Gastroesophageal sphincter (tissue), 4 donors: Measurements from ENCODE around the gene SLC6A13. TPM values are rescaled to one million over a fixed set of nuclear protein-coding genes. Genes with fewer than 3 reads are reported as not detected.

Experiments
- ATAC-seq: fragments of 150-250 bp; one replicate; pipeline ENCODE4 v1.9.1; 2016; ENCODE audit warnings: mild to moderate bottlenecking, moderate library complexity
- H3K27ac ChIP-seq, 4 donors: fragments of 200-600 bp; sonication (generic) in 3 of 4; 1 replicate in 3 of 4; 2 replicates in 1 of 4; pipeline ENCODE4 v1.5.1; 2016 to 2019
- H3K27me3 ChIP-seq: fragments of 200-600 bp; sonication (generic); one replicate; pipeline ENCODE4 v1.5.1; 2019
- H3K36me3 ChIP-seq, 2 donors: fragments of 200-600 bp; sonication (generic); one replicate each; pipeline ENCODE4 v1.5.1; 2019; ENCODE audit warnings: control low read depth in 1 of 2
- H3K4me1 ChIP-seq, 3 donors: fragments of 200-600 bp; sonication (generic); 1 replicate in 2 of 3; 2 replicates in 1 of 3; pipeline ENCODE4 v1.5.1; 2016 to 2019; ENCODE audit warnings: control low read depth in 2 of 3
- H3K4me3 ChIP-seq, 2 donors: fragments of 200-600 bp; sonication (generic); one replicate each; pipeline ENCODE4 v1.5.1; 2019; ENCODE audit warnings: mild to moderate bottlenecking in 1 of 2, moderate library complexity in 1 of 2
- H3K9me3 ChIP-seq, 3 donors: fragments of 200-600 bp; sonication (generic); one replicate each; pipeline ENCODE4 v1.5.1; 2017 to 2019; ENCODE audit warnings: control low read depth in 2 of 3
- EP300 ChIP-seq: sonication (generic); formaldehyde crosslinking; IDR thresholded peaks from one replicate; pipeline ENCODE4 v1.6.1; 2017; ENCODE audit warnings: antibody characterized with exemption, mild to moderate bottlenecking
- POLR2A ChIP-seq, 2 donors: fragments of 450-650 bp; IDR thresholded peaks; one replicate each; pipeline ENCODE4 v1.6.1; 2017; ENCODE audit warnings: antibody characterized with exemption in 2 of 2, mild to moderate bottlenecking in 2 of 2, moderate library complexity in 1 of 2
- POLR2AphosphoS5 ChIP-seq: sonication (generic); formaldehyde crosslinking; IDR thresholded peaks from one replicate; pipeline ENCODE4 v1.6.1; 2017; ENCODE audit warnings: antibody characterized with exemption
- WGBS, 2 donors: methylation state at CpG; one replicate each; pipeline ENCODE4 v1.1.5; 2018; ENCODE audit warnings: low coverage in 1 of 2; 5-methylcytosine and 5-hydroxymethylcytosine counted together
- total RNA-seq, 4 donors: library from RNA; depleted of rRNA; stranded (reverse); fragments of >200 nt; gene quantifications; one replicate each; pipeline ENCODE4 v1.1.0, GENCODE V29; 2016
- TF ChIP-seq, protein P1 (sequence below), 4 experiments: fragments of 200-600 bp in 2 of 4; fragments of 450-650 bp in 2 of 4; sonication (generic) in 1 of 4; IDR thresholded peaks; one replicate each; pipeline ENCODE4 v1.5.1; 2017 to 2019; ENCODE audit warnings: antibody characterized with exemption in 4 of 4, mild to moderate bottlenecking in 2 of 4, moderate library complexity in 2 of 4

Gene SLC6A13
- total RNA-seq, 4 donors from 2014 or later: not detected

DNA sequence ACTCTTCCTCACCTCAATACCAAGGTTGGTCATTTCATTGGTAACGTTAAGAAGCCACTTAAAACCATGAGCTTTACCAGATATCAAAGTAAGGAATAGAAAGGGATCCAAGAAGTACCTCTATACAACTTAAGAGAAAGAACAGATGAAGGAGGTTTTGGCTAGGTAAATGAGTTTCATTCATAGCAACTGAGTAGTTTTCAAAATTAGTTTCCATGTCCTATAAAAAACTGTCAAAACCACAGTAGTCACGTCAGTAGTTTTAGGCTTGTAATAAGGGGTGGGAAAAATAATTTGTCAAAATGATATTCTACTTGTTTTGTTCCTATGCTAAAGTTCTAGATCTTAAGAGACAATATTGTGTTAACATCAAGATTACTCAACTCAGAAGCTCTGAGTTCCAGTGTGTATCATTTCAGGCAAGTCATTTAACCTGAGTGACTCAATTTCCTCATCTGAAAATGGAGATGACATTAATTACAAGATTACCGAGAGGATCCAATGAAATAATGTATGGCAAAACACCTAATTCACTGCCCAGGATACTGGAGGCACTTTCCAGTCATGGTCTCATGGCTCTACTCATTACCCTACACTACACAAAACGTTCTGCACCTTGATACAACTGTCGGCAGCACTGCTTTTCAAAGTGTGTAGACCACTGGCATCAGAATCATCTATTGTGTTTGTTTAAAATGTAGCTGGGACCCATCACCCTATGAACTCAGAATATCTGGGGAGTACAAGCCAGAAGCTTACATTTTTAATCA lies 24.1 kb upstream of the SLC6A13 start:
- Histone ChIP-seq H3K4me3 (no peak overlapping the region), H3K4me1 (no peaks in the 10 kb centered on the region), H3K9me3 (no peaks in the 10 kb centered on the region), H3K27ac (no peak overlapping the region), H3K27me3 (no peaks in the 10 kb centered on the region), H3K36me3 (peaks cover 3 to 72% of the 10 kb centered on the region in 2 donors)
- no peak for TF ChIP-seq POLR2A (IDR thresholded peaks at IDR 0.05)
- 89 to 97% methylated on average over 5 of the region's 5 CpGs for WGBS, 2 donors
- ATAC-seq: no peak

DNA sequence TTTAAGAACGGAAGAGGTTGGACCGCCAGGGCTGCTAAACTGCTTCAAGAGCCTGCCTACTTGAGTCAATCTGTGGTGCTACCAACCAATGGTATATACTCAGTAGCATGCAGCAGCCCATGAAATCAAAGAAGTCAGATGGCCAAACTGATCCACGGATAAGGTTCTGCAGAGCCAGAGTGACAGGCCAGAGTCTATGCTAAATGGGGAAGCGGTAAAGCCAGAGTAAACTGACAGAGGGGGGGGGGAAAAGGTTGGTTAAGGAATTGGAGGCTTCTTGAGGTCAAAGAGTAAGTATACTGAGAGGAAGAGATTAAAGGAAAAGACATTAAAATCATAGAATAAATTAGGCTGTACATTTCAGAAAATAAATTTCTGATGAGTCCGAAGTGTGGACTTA lies 15.4 kb upstream of the SLC6A13 start:
- TF ChIP-seq POLR2A (IDR thresholded peaks at IDR 0.05): no peak
- no peak for TF ChIP-seq POLR2AphosphoS5
- no peak for TF ChIP-seq EP300
- TF ChIP-seq, protein P1, sequence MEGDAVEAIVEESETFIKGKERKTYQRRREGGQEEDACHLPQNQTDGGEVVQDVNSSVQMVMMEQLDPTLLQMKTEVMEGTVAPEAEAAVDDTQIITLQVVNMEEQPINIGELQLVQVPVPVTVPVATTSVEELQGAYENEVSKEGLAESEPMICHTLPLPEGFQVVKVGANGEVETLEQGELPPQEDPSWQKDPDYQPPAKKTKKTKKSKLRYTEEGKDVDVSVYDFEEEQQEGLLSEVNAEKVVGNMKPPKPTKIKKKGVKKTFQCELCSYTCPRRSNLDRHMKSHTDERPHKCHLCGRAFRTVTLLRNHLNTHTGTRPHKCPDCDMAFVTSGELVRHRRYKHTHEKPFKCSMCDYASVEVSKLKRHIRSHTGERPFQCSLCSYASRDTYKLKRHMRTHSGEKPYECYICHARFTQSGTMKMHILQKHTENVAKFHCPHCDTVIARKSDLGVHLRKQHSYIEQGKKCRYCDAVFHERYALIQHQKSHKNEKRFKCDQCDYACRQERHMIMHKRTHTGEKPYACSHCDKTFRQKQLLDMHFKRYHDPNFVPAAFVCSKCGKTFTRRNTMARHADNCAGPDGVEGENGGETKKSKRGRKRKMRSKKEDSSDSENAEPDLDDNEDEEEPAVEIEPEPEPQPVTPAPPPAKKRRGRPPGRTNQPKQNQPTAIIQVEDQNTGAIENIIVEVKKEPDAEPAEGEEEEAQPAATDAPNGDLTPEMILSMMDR (IDR thresholded peaks at IDR 0.05): no peak
- no peak for ATAC-seq
- Histone ChIP-seq H3K9me3 (no peaks in the 10 kb centered on the region), H3K4me3 (no peak overlapping the region), H3K36me3 (peaks cover 2 to 31% of the 10 kb centered on the region in 2 donors), H3K27me3 (no peaks in the 10 kb centered on the region), H3K4me1 (no peaks in the 10 kb centered on the region), H3K27ac (no peak overlapping the region)
- WGBS, 2 donors: 92 to 95% methylated on average over 4 to 5 of the region's 5 CpGs

DNA sequence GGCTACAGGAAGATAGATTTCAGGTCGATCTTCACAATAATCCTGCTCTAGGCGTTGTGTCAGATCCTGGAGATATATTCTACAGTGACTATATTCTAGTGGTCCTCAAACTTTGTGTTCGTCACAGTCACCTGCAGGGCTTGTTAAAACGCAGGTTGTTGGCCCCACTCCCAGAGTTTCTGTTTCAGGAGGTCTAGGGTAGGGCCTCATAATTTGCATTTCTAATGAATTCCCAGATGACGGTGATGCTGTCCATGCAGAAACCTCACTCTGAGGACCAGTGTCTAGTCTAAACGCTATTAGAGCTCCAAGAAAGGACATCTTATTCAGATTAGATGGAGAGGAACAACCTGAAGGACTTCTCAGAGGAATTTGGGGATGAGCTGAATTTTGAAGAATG lies 13.2 kb upstream of the SLC6A13 start:
- H3K27me3 ChIP-seq: no peaks in the 10 kb centered on the region
- no peaks in the 10 kb centered on the region for H3K9me3 ChIP-seq
- ATAC-seq: no peak
- 83 to 88% methylated on average over 4 to 6 of the region's 6 CpGs for WGBS, 2 donors
- no peak overlapping the region for H3K4me3 ChIP-seq
- H3K36me3 ChIP-seq: peaks cover 2 to 15% of the 10 kb centered on the region in 2 donors
- no peak for TF ChIP-seq POLR2A (IDR thresholded peaks at IDR 0.05)
- TF ChIP-seq, protein P1 (IDR thresholded peaks at IDR 0.05): no peak
- no peak for TF ChIP-seq POLR2AphosphoS5
- no peak for TF ChIP-seq EP300
- H3K27ac ChIP-seq: no peak overlapping the region
- H3K4me1 ChIP-seq: peaks cover 0 to 7% (median 0%) of the 10 kb centered on the region in 3 donors

DNA sequence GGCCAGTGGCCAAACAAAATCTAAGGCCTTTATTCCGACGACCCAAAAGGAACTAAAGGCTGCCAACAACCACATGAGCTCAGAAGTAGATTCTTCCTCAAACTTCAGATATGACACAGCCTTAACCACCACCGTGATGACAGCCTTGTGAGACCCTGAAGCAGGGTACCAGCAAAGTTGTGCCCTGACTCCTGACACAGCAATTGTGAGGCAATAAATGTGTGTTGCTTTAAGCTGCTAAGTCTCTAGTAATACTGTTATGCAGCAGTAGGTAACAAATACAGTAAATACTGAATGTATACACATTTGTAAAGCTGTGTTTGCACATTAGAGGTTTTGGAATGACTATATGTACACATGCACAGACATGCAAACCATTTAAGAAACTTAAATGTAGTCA lies 10.7 kb upstream of the SLC6A13 start:
- Histone ChIP-seq H3K27ac (no peak overlapping the region), H3K27me3 (no peaks in the 10 kb centered on the region), H3K9me3 (no peaks in the 10 kb centered on the region), H3K36me3 (no peaks in the 10 kb centered on the region), H3K4me1 (peaks cover 0 to 13% (median 0%) of the 10 kb centered on the region in 3 donors), H3K4me3 (no peak overlapping the region)
- 48 to 60% methylated on average over 3 of the region's 3 CpGs for WGBS, 2 donors
- no peak for ATAC-seq
- TF ChIP-seq, protein P1 (IDR thresholded peaks at IDR 0.05): no peak
- TF ChIP-seq EP300 (no peak), POLR2AphosphoS5 (no peak), POLR2A (IDR thresholded peaks at IDR 0.05) (no peak)

DNA sequence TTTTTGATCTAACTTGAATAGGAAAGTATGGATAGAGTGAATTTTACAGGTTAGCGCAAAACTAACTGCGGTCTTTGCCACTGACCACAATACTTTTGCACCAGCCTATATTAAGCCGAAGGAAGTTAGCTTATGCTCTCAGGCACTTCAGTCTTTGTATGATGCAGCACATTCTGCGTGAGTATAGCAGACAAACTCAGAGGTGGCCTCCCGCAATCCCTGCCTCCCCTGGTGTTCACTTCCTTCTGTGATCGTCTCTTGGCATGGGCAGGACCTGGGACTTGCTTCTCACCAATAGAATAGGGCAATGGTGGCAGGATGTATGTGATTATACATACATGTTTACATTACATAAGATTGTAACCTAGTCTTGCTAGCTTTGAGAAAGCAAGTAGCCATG lies 10.3 kb upstream of the SLC6A13 start:
- TF ChIP-seq POLR2A (IDR thresholded peaks at IDR 0.05) (no peak), POLR2AphosphoS5 (no peak), EP300 (no peak)
- TF ChIP-seq, protein P1 (IDR thresholded peaks at IDR 0.05): no peak
- H3K27me3 ChIP-seq: no peaks in the 10 kb centered on the region
- no peak overlapping the region for H3K4me3 ChIP-seq
- 82 to 90% methylated on average over 5 to 6 of the region's 6 CpGs for WGBS, 2 donors
- H3K9me3 ChIP-seq: no peaks in the 10 kb centered on the region
- no peak for ATAC-seq
- H3K4me1 ChIP-seq: peaks cover 0 to 17% (median 0%) of the 10 kb centered on the region in 3 donors
- no peaks in the 10 kb centered on the region for H3K36me3 ChIP-seq
- H3K27ac ChIP-seq: no peak overlapping the region
